ENCODE measurements around the gene LYPD6.
"Not testable (repeated sequence)": the region's sequence is repeated elsewhere in the genome, so short reads cannot be mapped to it uniquely, and the experiment has no call there.

The LYPD6 gene, protein sequence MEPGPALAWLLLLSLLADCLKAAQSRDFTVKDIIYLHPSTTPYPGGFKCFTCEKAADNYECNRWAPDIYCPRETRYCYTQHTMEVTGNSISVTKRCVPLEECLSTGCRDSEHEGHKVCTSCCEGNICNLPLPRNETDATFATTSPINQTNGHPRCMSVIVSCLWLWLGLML

GRCh38 chr2:149330127-149331022 lies at the start of gene LYPD6:
Gene LYPD6 (plus strand): TSS chr2:149330587. CDS start chr2:149437709, 107,122 bp downstream.
- DNase-seq = peak in 55 of 58 donors; percentile 7 to 84 (median 66)

DNA sequence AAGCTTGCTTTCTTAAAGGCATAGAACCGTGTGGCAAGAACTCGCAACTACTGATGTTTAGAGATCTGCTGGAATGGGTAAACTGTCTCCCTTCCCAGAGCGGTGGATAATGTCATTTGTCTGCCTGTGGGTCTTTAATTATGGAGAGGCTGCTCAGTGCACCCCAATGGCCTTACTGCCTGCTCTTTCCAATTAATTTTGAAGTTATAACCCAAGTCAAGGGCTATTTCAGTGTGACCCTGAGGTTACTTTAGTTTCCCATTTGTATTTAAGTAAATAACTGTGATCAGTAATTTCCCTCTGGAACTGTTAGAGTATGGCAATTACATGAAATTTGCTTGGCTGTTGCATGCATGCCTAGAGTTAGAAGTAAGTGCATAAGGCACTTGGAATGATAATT lies 48.9 kb upstream of the LYPD6 start:
- DNase-seq = no peak

GRCh38 chr2:149290662-149291061 lies 39.7 kb upstream of the LYPD6 start:
- DNase-seq = no peak

DNA sequence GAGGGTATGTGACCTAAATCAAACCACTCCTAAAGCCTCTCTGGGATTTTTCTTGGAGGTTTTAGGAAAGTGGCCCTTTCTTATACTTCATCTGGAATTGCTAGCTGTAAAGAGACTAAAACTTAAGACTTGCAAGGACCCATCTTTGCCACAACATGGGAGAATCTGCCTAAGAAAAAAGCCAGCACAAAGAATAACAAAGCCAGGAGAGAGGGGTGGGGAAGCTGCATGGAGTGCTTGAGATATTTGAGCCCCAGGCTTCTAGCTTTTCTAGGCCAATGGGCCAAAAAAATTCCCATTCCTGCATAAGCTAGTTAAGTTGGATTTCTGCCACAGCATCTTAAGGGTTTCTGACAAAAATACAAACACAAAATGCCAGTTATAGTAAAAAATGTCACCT lies 38.5 kb upstream of the LYPD6 start:
- no peak for DNase-seq

- no peak for DNase-seq
These were observed 34.4 kb upstream of the LYPD6 start for GRCh38 chr2:149296031-149296430.

GRCh38 chr2:149307014-149307413 lies 23.4 kb upstream of the LYPD6 start:
- DNase-seq = no peak

GRCh38 chr2:149310349-149310748 lies 20.0 kb upstream of the LYPD6 start:
- DNase-seq = no peak

GRCh38 chr2:149312039-149312438 lies 18.3 kb upstream of the LYPD6 start:
- no peak for DNase-seq

DNA sequence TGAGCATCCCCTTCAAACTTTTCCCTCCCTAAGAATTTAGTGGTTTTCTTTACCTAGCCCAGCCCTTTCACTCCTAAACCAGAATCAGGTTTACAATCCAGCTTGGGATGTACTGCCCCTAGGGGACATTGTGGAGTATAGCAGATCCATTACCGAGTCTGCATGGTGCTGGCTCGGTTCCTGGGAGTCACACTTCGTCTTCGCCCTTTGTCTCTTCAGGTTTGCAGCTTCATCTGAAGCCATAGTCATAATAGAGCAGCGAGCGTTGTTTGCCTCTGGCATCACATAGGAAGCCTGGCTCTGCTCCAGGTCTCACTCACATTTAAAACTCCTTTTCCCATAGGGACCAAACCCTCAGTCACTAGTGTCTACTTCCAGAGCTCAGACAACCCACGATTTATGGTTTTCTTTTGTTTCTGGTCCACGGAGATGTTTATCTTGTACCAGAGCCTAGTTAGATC lies 16.8 kb upstream of the LYPD6 start:
- DNase-seq = peak in 7 of 58 donors; percentile 1 to 21 (median 3)

DNA sequence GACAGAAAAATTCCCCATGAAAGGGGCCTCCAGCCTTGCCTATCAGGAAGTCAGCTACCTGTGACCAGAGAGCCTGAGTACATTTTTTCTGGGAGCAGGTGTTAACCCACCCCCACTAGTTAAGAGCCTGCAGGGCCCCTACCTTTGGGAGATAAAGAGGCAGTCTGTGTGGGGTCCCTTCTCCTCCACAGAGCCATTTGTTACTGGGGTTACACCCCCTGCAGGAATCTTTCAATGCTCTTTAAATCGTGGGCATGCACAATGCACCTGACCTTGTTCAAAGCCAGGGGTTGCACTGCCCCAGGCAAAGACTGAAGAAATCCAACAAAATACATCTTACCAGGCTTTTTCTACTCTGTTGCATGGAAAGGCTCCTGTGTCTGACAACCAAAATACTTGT lies 15.7 kb upstream of the LYPD6 start:
- DNase-seq = no peak

GRCh38 chr2:149315461-149315860 lies 14.9 kb upstream of the LYPD6 start:
- no peak for DNase-seq

DNA sequence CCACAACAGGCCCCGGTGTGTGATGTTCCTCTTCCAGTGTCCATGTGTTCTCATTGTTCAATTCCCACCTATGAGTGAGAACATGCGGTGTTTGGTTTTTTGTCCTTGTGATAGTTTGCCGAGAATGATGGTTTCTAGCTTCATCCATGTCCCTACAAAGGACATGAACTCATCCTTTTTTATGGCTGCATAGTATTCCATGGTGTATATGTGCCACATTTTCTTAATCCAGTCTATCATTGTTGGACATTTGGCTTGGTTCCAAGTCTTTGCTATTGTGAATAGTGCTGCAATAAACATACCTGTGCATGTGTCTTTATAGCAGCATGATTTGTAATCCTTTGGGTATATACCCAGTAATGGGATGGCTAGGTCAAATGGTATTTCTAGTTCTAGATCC lies 11.8 kb upstream of the LYPD6 start:
- not testable (repeated sequence) for DNase-seq

DNA sequence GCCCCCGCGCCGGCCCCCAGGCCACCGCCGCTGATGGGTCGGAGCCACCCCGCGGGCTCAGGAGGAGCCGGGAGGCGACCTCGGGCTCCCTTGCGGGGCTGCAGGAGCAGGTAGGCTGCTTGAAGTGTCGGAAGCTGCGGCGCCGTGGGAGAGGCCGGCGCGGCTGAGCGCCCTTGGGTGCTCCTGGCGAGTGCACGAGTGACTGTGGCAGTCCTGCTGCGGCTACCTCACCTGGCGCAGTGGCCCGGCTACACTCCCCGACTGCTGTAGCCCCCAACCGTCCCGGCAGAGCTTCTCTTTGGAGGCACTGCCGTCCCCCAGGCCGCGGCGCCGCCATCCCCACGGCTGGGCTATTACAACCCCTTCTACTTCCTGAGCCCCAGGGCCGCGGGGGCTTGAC lies 10.0 kb upstream of the LYPD6 start:
- no peak for DNase-seq

DNA sequence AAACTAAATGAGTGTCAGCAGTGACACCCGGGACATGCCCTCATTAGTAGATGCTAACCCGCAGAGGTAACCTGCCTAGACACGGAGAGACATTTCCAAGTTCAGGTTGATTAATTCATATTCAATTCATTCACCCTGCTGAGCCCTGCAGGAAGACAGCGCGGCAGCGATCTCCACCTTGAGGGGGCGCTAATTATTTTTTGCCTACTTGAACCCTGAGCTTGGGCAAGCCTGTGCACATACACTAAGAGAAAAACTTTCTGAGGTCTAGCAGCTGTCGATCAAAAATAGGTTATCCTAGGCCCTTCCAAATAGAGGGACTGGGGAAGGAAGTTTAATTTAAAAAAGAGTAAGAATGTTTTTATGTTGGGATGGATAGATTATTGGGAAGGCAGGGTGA lies 1.3 kb upstream of the LYPD6 start:
- DNase-seq = no peak

DNA sequence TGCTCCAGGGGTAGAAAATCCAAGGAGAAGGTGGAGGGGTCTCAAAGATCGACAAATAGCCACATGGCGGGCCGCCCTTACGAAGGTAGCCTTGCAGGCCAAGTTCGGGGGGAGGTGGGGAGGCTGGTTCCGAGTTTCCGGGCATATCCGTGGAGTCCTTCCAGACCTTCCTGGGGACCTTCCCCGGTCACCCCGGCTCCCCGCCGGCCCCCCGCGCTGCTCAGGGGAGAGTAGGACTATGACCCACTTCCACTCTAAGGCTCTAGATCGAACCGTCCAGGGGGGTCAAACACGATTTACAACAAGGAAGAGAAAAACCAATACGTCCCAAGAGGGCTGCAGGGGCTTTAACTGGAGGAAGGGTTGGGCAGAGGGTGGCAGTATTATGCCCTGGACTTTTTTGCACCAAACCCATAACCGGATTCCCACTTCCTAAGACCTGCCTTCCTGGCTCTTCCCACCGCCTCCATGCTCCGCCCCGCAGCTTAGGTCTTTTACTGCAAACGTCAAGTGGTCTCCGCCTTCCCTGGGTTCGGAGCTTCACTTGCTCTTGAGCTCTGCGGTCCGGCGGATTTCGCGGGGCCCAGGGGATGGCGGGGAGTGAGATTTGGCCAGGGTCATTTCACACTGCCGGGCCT lies 779 bp upstream of the LYPD6 start:
- DNase-seq = peak in 37 of 58 donors; percentile 11 to 60 (median 40)

- peak in 1 of 58 donors; percentile 31 for DNase-seq
These were observed 625 bp downstream of the LYPD6 start for GRCh38 chr2:149331023-149331400.

DNA sequence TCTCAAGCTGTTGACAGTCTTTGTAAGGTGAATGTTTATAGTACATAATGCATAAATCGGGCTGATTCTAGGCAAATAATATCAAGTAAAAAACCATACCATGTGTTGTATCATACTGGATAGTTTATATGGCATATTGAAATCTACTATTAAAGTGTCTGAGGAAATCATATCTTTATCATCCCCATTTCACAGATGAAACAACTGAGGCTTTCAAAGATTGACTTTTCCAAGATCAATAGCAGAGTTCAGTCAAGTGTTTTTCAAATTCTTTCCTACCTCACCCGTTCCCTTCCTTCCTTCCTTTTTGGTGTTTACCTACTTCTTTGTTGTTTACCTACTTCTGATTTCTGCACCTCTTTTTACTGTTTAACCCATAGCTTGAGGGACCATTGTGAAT lies 2.0 kb downstream of the LYPD6 start:
- DNase-seq = no peak

- DNase-seq = no peak
These were observed 3.2 kb downstream of the LYPD6 start for GRCh38 chr2:149333636-149334035.

GRCh38 chr2:149334156-149334555 lies 3.8 kb downstream of the LYPD6 start:
- no peak for DNase-seq

- no peak for DNase-seq
These were observed 8.9 kb downstream of the LYPD6 start for GRCh38 chr2:149339324-149339723.

DNA sequence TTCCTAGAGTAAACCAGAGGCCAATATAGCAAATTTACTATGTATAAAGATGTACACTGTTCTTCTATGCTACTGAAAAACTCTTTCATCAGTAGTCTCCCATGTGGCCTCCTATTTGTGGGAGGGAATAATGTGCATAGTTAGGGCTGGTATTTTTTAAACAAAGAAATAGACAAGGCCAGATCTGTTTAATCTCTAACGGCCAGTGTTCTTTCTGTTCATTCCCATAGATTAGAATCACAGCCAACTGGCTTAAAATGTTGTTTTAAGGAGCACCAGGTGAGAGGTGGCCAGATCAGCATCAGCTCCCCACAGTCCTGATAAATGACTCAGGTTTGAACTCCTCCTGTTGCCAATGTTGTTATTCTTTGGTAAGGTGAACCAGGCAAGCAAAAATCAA lies 12.1 kb downstream of the LYPD6 start:
- DNase-seq = no peak

- DNase-seq = no peak
These were observed 13.7 kb downstream of the LYPD6 start for GRCh38 chr2:149344105-149344504.

Data from anterior cingulate cortex (tissue), 58 donors.